H1 (cell line): ENCODE measurements around the gene ACBD4. TPM values are rescaled to one million over a fixed set of nuclear protein-coding genes. Genes with fewer than 3 reads are reported as not detected.

Source experiments
- CTCF ChIA-PET: fragments of 300-600 bp; sonication (Branson Sonifier 250); formaldehyde crosslinking; loops from one replicate; lab custom pipeline; 2021; ENCODE audit not compliant: partially characterized antibody; lab: Charles Lee
- POLR2A ChIA-PET: fragments of 300-600 bp; sonication (Branson Sonifier 250); formaldehyde crosslinking; loops from one replicate; lab custom pipeline; 2021; ENCODE audit warnings: inconsistent platforms; ENCODE audit not compliant: partially characterized antibody; lab: Charles Lee
- DNase-seq, 2 experiments: peaks; one replicate each; pipeline versions ENCODE4 v3.0.0 to v3.0.0-alpha.2; 2010 to 2022; ENCODE audit warnings: low spot score in 2 of 2, low read depth in 1 of 2, mixed read lengths in 1 of 2
- FAIRE-seq: peaks from 2 replicates; lab custom pipeline; 2011; peaks lifted over from hg19 to GRCh38; lab: Jason Lieb, UNC
- H2AFZ ChIP-seq: 2 replicates; pipeline ENCODE4 v1.8.1; 2012; ENCODE audit warnings: low read length, inconsistent platforms
- H2AK5ac ChIP-seq: 2 replicates; pipeline ENCODE4 v1.6.1; 2013; ENCODE audit warnings: low read depth, low read length
- H2BK120ac ChIP-seq: replicated peaks from 2 replicates; pipeline ENCODE3; 2013; ENCODE audit warnings: low read depth, low read length, inconsistent platforms
- H2BK12ac ChIP-seq: 2 replicates; pipeline ENCODE4 v1.6.1; 2013; ENCODE audit warnings: low read depth, low read length
- H2BK15ac ChIP-seq: 2 replicates; pipeline ENCODE4 v1.6.1; 2013; ENCODE audit warnings: low read length
- H2BK20ac ChIP-seq: 2 replicates; pipeline ENCODE4 v1.6.1; 2013; ENCODE audit warnings: low read length
- H2BK5ac ChIP-seq: 2 replicates; pipeline ENCODE4 v1.6.1; 2013; ENCODE audit warnings: low read depth, low read length
- H3K14ac ChIP-seq: 2 replicates; pipeline ENCODE4 v1.6.1; 2013; ENCODE audit warnings: inconsistent platforms; ENCODE audit not compliant: insufficient read length
- H3K18ac ChIP-seq: 2 replicates; pipeline ENCODE4 v1.6.1; 2013; ENCODE audit warnings: low read length; ENCODE audit errors: extremely low read depth
- H3K23ac ChIP-seq: 2 replicates; pipeline ENCODE4 v1.6.1; 2013; ENCODE audit warnings: inconsistent platforms; ENCODE audit not compliant: insufficient read length
- H3K23me2 ChIP-seq: 2 replicates; pipeline ENCODE4 v1.6.1; 2013; ENCODE audit warnings: low read depth, low read length
- H3K27ac ChIP-seq: 2 replicates; pipeline ENCODE4 v1.6.1; 2011; ENCODE audit warnings: low read depth, low read length, inconsistent platforms
- H3K27me3 ChIP-seq, 4 experiments: replicated peaks in 1 of 4; 1 replicate in 1 of 4; 2 replicates in 3 of 4; pipeline versions ENCODE4 v1.6.1 to v1.8.1; 2011 to 2013; ENCODE audit warnings: low read length in 3 of 4, mild to moderate bottlenecking in 3 of 4, inconsistent platforms in 2 of 4, mixed read lengths in 2 of 4, moderate library complexity in 1 of 4; ENCODE audit not compliant: control insufficient read depth in 3 of 4, insufficient read depth in 3 of 4; ENCODE audit errors: extremely low read depth in 1 of 4
- H3K36me3 ChIP-seq, 4 experiments: 2 replicates each; pipeline versions ENCODE4 v1.6.1 to v1.8.1; 2011 to 2013; ENCODE audit warnings: mild to moderate bottlenecking in 4 of 4, low read length in 3 of 4, moderate library complexity in 2 of 4, control low read depth in 1 of 4, inconsistent platforms in 1 of 4; ENCODE audit not compliant: insufficient read depth in 4 of 4, control insufficient read depth in 2 of 4
- H3K4ac ChIP-seq: replicated peaks from 2 replicates; pipeline ENCODE3; 2013; ENCODE audit warnings: low read length, low read depth, mixed read lengths, inconsistent platforms; ENCODE audit not compliant: insufficient read length
- H3K4me1 ChIP-seq, 4 experiments: replicated peaks in 1 of 4; 1 replicate in 1 of 4; 2 replicates in 3 of 4; pipeline versions ENCODE4 v1.6.1 to v1.8.1; 2011 to 2013; ENCODE audit warnings: low read length in 3 of 4, inconsistent platforms in 2 of 4, mixed read lengths in 1 of 4; ENCODE audit not compliant: insufficient read depth in 4 of 4, control insufficient read depth in 3 of 4
- H3K4me2 ChIP-seq, 2 experiments: 2 replicates each; pipeline versions ENCODE4 v1.6.1 to v1.8.1; 2011 to 2013; ENCODE audit warnings: low read depth in 2 of 2, low read length in 2 of 2, control low read depth in 1 of 2, inconsistent platforms in 1 of 2, mild to moderate bottlenecking in 1 of 2; ENCODE audit not compliant: insufficient read depth in 1 of 2
- H3K4me3 ChIP-seq, 4 experiments: fragments of 200-600, 300-600 bp in 1 of 4; sonication (generic), shearing (Covaris generic), sonication (Bioruptor Twin) in 1 of 4; 2 replicates each; pipeline versions ENCODE4 v1.5.1 to v1.8.1; 2011 to 2016; ENCODE audit warnings: low read length in 4 of 4, low read depth in 3 of 4, control low read depth in 2 of 4, inconsistent platforms in 2 of 4, mild to moderate bottlenecking in 2 of 4, mixed read lengths in 1 of 4, moderate library complexity in 1 of 4; ENCODE audit not compliant: insufficient read depth in 2 of 4; ENCODE audit errors: extremely low read depth in 1 of 4
- H3K56ac ChIP-seq: replicated peaks from 2 replicates; pipeline ENCODE3; 2013; ENCODE audit warnings: low read depth, mild to moderate bottlenecking, mixed read lengths, low read length, inconsistent platforms; ENCODE audit not compliant: insufficient read length
- H3K79me1 ChIP-seq: 2 replicates; pipeline ENCODE4 v1.6.1; 2013; ENCODE audit warnings: low read depth, low read length, control low read depth
- H3K79me2 ChIP-seq, 2 experiments: 2 replicates each; pipeline versions ENCODE4 v1.6.1 to v1.8.1; 2012 to 2013; ENCODE audit warnings: low read length in 2 of 2, mild to moderate bottlenecking in 2 of 2, inconsistent platforms in 1 of 2; ENCODE audit not compliant: insufficient read depth in 2 of 2, control insufficient read depth in 1 of 2
- H3K9ac ChIP-seq, 4 experiments: replicated peaks in 1 of 4; 1 replicate in 1 of 4; 2 replicates in 3 of 4; pipeline versions ENCODE4 v1.6.1 to v1.8.1; 2011 to 2013; ENCODE audit warnings: low read depth in 3 of 4, low read length in 3 of 4, control low read depth in 2 of 4, mild to moderate bottlenecking in 2 of 4, moderate library complexity in 2 of 4, inconsistent platforms in 1 of 4; ENCODE audit errors: extremely low read depth in 1 of 4
- H3K9me3 ChIP-seq, 2 experiments: 2 replicates each; pipeline versions ENCODE4 v1.6.1 to v1.8.1; 2012 to 2013; ENCODE audit warnings: mild to moderate bottlenecking in 2 of 2, moderate library complexity in 2 of 2, control low read depth in 1 of 2, inconsistent platforms in 1 of 2, low read depth in 1 of 2, low read length in 1 of 2, mixed read lengths in 1 of 2; ENCODE audit not compliant: insufficient read depth in 2 of 2
- H4K20me1 ChIP-seq, 2 experiments: replicated peaks in 1 of 2; 2 replicates each; pipeline versions ENCODE3 to v1.8.1; 2011 to 2013; ENCODE audit warnings: inconsistent platforms in 2 of 2, low read length in 2 of 2, mild to moderate bottlenecking in 1 of 2; ENCODE audit not compliant: insufficient read depth in 2 of 2, control insufficient read depth in 1 of 2
- H4K5ac ChIP-seq: 2 replicates; pipeline ENCODE4 v1.6.1; 2013; ENCODE audit warnings: low read length, low read depth, mixed read lengths, inconsistent platforms; ENCODE audit not compliant: insufficient read length
- H4K8ac ChIP-seq: 2 replicates; pipeline ENCODE4 v1.8.0; 2013; ENCODE audit warnings: mild to moderate bottlenecking, moderate library complexity, low read length, inconsistent platforms; ENCODE audit not compliant: insufficient read depth; ENCODE audit errors: extremely low read depth
- H4K91ac ChIP-seq: replicated peaks from 2 replicates; pipeline ENCODE3; 2013; ENCODE audit warnings: low read length, mixed read lengths, inconsistent platforms; ENCODE audit not compliant: insufficient read length
- MAFK ChIP-seq: IDR thresholded peaks from 2 replicates; pipeline ENCODE4 v1.6.1; 2012; ENCODE audit warnings: low read depth, mild to moderate bottlenecking, improper control_type of control experiment, low read length
- MAX ChIP-seq: IDR thresholded peaks from 2 replicates; pipeline ENCODE4 v1.6.1; 2012; ENCODE audit warnings: inconsistent platforms
- NANOG ChIP-seq: IDR thresholded peaks from 2 replicates; pipeline ENCODE4 v1.6.1; 2011; ENCODE audit warnings: low read length, low read depth, mild to moderate bottlenecking, inconsistent platforms; ENCODE audit not compliant: insufficient read depth, poor library complexity, severe bottlenecking
- SAP30 ChIP-seq: fragments of 300-600 bp; sonication (generic); IDR thresholded peaks from 2 replicates; pipeline ENCODE4 v1.7.1; 2012; ENCODE audit warnings: low read length, moderate library complexity, mild to moderate bottlenecking, inconsistent platforms; ENCODE audit not compliant: insufficient read depth, insufficient replicate concordance
- TBP ChIP-seq: IDR thresholded peaks from 2 replicates; pipeline ENCODE4 v1.6.1; 2011; ENCODE audit warnings: low read depth, low read length, improper control_type of control experiment
- WGBS, 2 experiments: shearing (Covaris generic) in 1 of 2; methylation state at CpG; one replicate each; pipeline versions ENCODE4 v1.1.6 to v1.1.7; 2013 to 2015; ENCODE audit warnings: low lambda C conversion rate in 2 of 2, mixed read lengths in 2 of 2, inconsistent platforms in 1 of 2, low coverage in 1 of 2, missing lambda C conversion rate in 1 of 2; ENCODE audit not compliant: insufficient replicate concordance in 2 of 2, insufficient coverage in 1 of 2, insufficient read length in 1 of 2; ENCODE audit errors: extremely low coverage in 1 of 2, missing lambda C conversion rate in 1 of 2; 5-methylcytosine and 5-hydroxymethylcytosine counted together
- polyA plus RNA-seq, 7 experiments: library from polyadenylated mRNA; depleted of rRNA in 3 of 7; stranded (reverse) in 5 of 7; unstranded in 2 of 7; fragments of >200 nt in 5 of 7; fragments of 200-250 nt in 2 of 7; gene quantifications; 1 replicate in 5 of 7; 2 replicates in 1 of 7; 4 replicates in 1 of 7; pipeline versions ENCODE4 v1.2.1 to v1.2.3, GENCODE V29; 2011 to 2013; ENCODE audit warnings: missing spikeins in 2 of 7, mixed read lengths in 2 of 7
- total RNA-seq: library from RNA; stranded (reverse); fragmentation: NEBNext Ultra II Directional; extraction: Animal tissue kit (Norgen Biotek cat#: 25700); gene quantifications from 2 replicates; pipeline ENCODE4 v1.2.1, GENCODE V29; 2021

Gene ACBD4
- total and polyA plus RNA-seq, 2 of the 8 experiments (the other 6 are each of a cell fraction or from before 2014, with no cell fraction given) = 7.3 to 10.7 TPM

GRCh38 chr17:45164734-45165269 lies 29.3 kb downstream of the ACBD4 start:
- H3K23me2 ChIP-seq = peaks cover 6% of the 10 kb centered on the region
- FAIRE-seq = no peak
- no peaks in the 10 kb centered on the region for H3K79me1 ChIP-seq
- ChIA-PET POLR2A (interaction anchor here (1.8 to 26.8 kb wide), 2 partner anchors 9 to 12 kb away, joined by 13 to 1076 read pairs; partner anchors contain the start of genes HEXIM1 and HEXIM2), CTCF (interaction anchor here (0.6 to 11.5 kb wide), 4 partner anchors 15 to 1047 kb away, joined by 3 to 115 read pairs (median 50); partner anchors contain the start of genes ACBD4 and HEXIM1)
- peaks cover 0 to 5% of the 10 kb centered on the region in 2 experiments; a peak in 2 of 4 replicates for H3K79me2 ChIP-seq
- WGBS, 2 experiments = 90% methylated on average over 7 of the region's 7 CpGs; no CpG with 5 or more reads in 1 of the 2 experiments
- peaks cover 0 to 4% (median under 1%) of the 10 kb centered on the region in 4 experiments; a peak in 1 of 8 replicates for H3K36me3 ChIP-seq
- H3K9me3 ChIP-seq = no peaks in the 10 kb centered on the region
- no peak overlapping the region for H3K9ac ChIP-seq
- H3K27ac ChIP-seq = no peak overlapping the region
- no peak overlapping the region for H3K4ac ChIP-seq
- no peak overlapping the region for H2BK12ac ChIP-seq
- H3K14ac ChIP-seq = no peak overlapping the region
- no peak overlapping the region for H3K56ac ChIP-seq
- H2BK5ac ChIP-seq = no peak overlapping the region; the same call in 1 of the 2 replicates
- TF ChIP-seq MAX = no peak
- no peak for TF ChIP-seq NANOG
- TF ChIP-seq SAP30 = no peak
- TF ChIP-seq TBP = no peak
- no peak for TF ChIP-seq MAFK
- DNase-seq = no peak
- H2AFZ ChIP-seq = no peak overlapping the region
- peak overlapping the region; percentile 11; the same call in 1 of the 2 replicates for H2BK20ac ChIP-seq
- H3K27me3 ChIP-seq = no peaks in the 10 kb centered on the region
- no peak overlapping the region for H2BK15ac ChIP-seq
- H2AK5ac ChIP-seq = no peak overlapping the region
- H3K4me1 ChIP-seq = peaks cover 0 to 9% (median 3%) of the 10 kb centered on the region in 4 experiments; a peak in 3 of 7 replicates
- no peak overlapping the region for H3K4me2 ChIP-seq
- H3K4me3 ChIP-seq = no peak overlapping the region
- no peak overlapping the region for H3K18ac ChIP-seq
- no peak overlapping the region for H2BK120ac ChIP-seq
- no peaks in the 10 kb centered on the region for H4K20me1 ChIP-seq
- H4K8ac ChIP-seq = no peak overlapping the region
- H4K91ac ChIP-seq = no peak overlapping the region
- H4K5ac ChIP-seq = no peak overlapping the region
- H3K23ac ChIP-seq = no peak overlapping the region
